HCT116 (cell line): ENCODE results near the gene KLHL24. TPM values are rescaled to one million over a fixed set of nuclear protein-coding genes. Genes with fewer than 3 reads are reported as not detected.

Experiments used
- ATAC-seq: fragments of 200-7000 bp; cut with Tn5 transposase; 2 replicates; pipeline ENCODE4 v1.9.1; 2020; ENCODE audit warnings: mild to moderate bottlenecking, moderate library complexity
- BruUV-seq: library from RNA; stranded (reverse); fragments of 400-500 nt; replicated peaks from 2 replicates; lab custom pipeline; 2021; lab: Mats Ljungman, UMichigan
- CTCF ChIA-PET: fragments of 300-600 bp; sonication (Branson Sonifier 250); formaldehyde crosslinking; loops from one replicate; lab custom pipeline; 2021; ENCODE audit warnings: antibody characterized with exemption; lab: Charles Lee
- POLR2A ChIA-PET: fragments of 300-600, 350-600 bp; sonication (Branson Sonifier 250); formaldehyde crosslinking; loops from one replicate; lab custom pipeline; 2021; ENCODE audit warnings: antibody characterized with exemption; lab: Charles Lee
- RAD21 ChIA-PET, 2 experiments: fragments of 300-600 bp; sonication (Branson Sonifier 250); formaldehyde crosslinking; loops; one replicate each; lab custom pipeline; 2023; ENCODE audit warnings: low total read pairs in 2 of 2; ENCODE audit not compliant: uncharacterized antibody in 2 of 2, unreplicated experiment in 2 of 2, low non-redundant PET in 1 of 2; lab: Charles Lee
- DNase-seq: peaks from one replicate; pipeline ENCODE4 v3.0.0-alpha.2; 2010; ENCODE audit warnings: low read depth, low spot score
- H2AFZ ChIP-seq: fragments of 200-600 bp; shearing (Covaris generic), sonication (generic); 2 replicates; pipeline ENCODE4 v1.6.1; 2017; ENCODE audit warnings: low read depth, mixed run types, mixed read lengths, antibody characterized with exemption, low read length; ENCODE audit not compliant: poor library complexity, severe bottlenecking
- H3K27ac ChIP-seq: 2 replicates; pipeline ENCODE4 v1.5.1; 2012; ENCODE audit warnings: low read depth, low read length
- H3K27me3 ChIP-seq: fragments of 200-600 bp; sonication (generic); 2 replicates; pipeline ENCODE4 v1.6.1; 2016; ENCODE audit warnings: mixed run types, low read length, mixed read lengths; ENCODE audit not compliant: insufficient read depth
- H3K36me3 ChIP-seq, 2 experiments: fragments of 200-500 bp in 1 of 2; fragments of 200-600 bp in 1 of 2; sonication (Bioruptor generic) in 1 of 2; sonication (generic) in 1 of 2; 2 replicates each; pipeline versions ENCODE4 v1.5.1 to v1.6.1; 2014 to 2016; ENCODE audit warnings: low read length in 2 of 2, inconsistent platforms in 1 of 2, mixed read lengths in 1 of 2, mixed run types in 1 of 2; ENCODE audit not compliant: insufficient read depth in 2 of 2, control insufficient read depth in 1 of 2
- H3K4me1 ChIP-seq, 2 experiments: fragments of 200-600 bp in 1 of 2; sonication (generic) in 1 of 2; 2 replicates each; pipeline versions ENCODE4 v1.5.1 to v1.6.1; 2012 to 2017; ENCODE audit warnings: low read length in 2 of 2, inconsistent platforms in 1 of 2, mild to moderate bottlenecking in 1 of 2, mixed read lengths in 1 of 2, mixed run types in 1 of 2, moderate library complexity in 1 of 2; ENCODE audit not compliant: insufficient read depth in 2 of 2, control insufficient read depth in 1 of 2
- H3K4me2 ChIP-seq: fragments of 200-600 bp; sonication (generic); 2 replicates; pipeline ENCODE4 v1.6.1; 2017; ENCODE audit warnings: mixed run types, low read length, mixed read lengths
- H3K4me3 ChIP-seq, 2 experiments: fragments of 200-600 bp in 1 of 2; sonication (generic) in 1 of 2; replicated peaks in 1 of 2; 2 replicates each; pipeline ENCODE4 v1.5.1; 2011 to 2016; ENCODE audit warnings: low read length in 2 of 2, control low read depth in 1 of 2, low read depth in 1 of 2, mild to moderate bottlenecking in 1 of 2, mixed read lengths in 1 of 2, mixed run types in 1 of 2
- H3K79me2 ChIP-seq: fragments of 200-600 bp; sonication (generic); 2 replicates; pipeline ENCODE4 v1.6.1; 2017; ENCODE audit warnings: mild to moderate bottlenecking, mixed run types, low read length, moderate library complexity, mixed read lengths; ENCODE audit not compliant: insufficient read depth
- H3K9ac ChIP-seq: fragments of 200-600 bp; sonication (generic); 2 replicates; pipeline ENCODE4 v1.6.1; 2016; ENCODE audit warnings: low read length, mixed read lengths
- H3K9me2 ChIP-seq: fragments of 200-600 bp; sonication (generic), shearing (Covaris generic); 2 replicates; pipeline ENCODE4 v1.6.1; 2017; ENCODE audit warnings: mixed run types, mild to moderate bottlenecking, moderate library complexity; ENCODE audit not compliant: insufficient read depth
- H3K9me3 ChIP-seq, 2 experiments: fragments of 200-500 bp in 1 of 2; fragments of 200-600 bp in 1 of 2; sonication (Bioruptor generic) in 1 of 2; sonication (generic) in 1 of 2; 2 replicates each; pipeline ENCODE4 v1.6.1; 2014 to 2017; ENCODE audit warnings: low read length in 2 of 2, mixed read lengths in 2 of 2, inconsistent platforms in 1 of 2, low read depth in 1 of 2, mild to moderate bottlenecking in 1 of 2, mixed run types in 1 of 2, moderate library complexity in 1 of 2; ENCODE audit not compliant: control insufficient read depth in 1 of 2, insufficient read depth in 1 of 2
- H4K20me1 ChIP-seq: fragments of 200-600 bp; sonication (generic), shearing (Covaris generic); 2 replicates; pipeline ENCODE4 v1.6.1; 2017; ENCODE audit warnings: mixed run types, mild to moderate bottlenecking, moderate library complexity; ENCODE audit not compliant: insufficient read depth
- CEBPB ChIP-seq: IDR thresholded peaks from 2 replicates; pipeline ENCODE4 v1.6.1; 2012; ENCODE audit warnings: low read depth
- FOSL1 ChIP-seq: IDR thresholded peaks from 2 replicates; pipeline ENCODE4 v1.6.1; 2012; ENCODE audit warnings: low read depth
- JUND ChIP-seq: IDR thresholded peaks from 2 replicates; pipeline ENCODE4 v1.6.1; 2012
- POLR2A ChIP-seq: IDR thresholded peaks from 2 replicates; pipeline ENCODE4 v1.7.0; 2011; ENCODE audit warnings: borderline replicate concordance; ENCODE audit not compliant: insufficient read depth, insufficient read length; ENCODE audit errors: extremely low read depth
- SRF ChIP-seq: IDR thresholded peaks from 2 replicates; pipeline ENCODE4 v1.6.1; 2012; ENCODE audit warnings: low read depth
- TCF7L2 ChIP-seq: IDR thresholded peaks from 2 replicates; pipeline ENCODE4 v1.7.0; 2011; ENCODE audit warnings: borderline replicate concordance, inconsistent platforms; ENCODE audit not compliant: insufficient read depth, insufficient read length; ENCODE audit errors: extremely low read depth
- YY1 ChIP-seq: IDR thresholded peaks from 2 replicates; pipeline ENCODE4 v1.6.1; 2011; ENCODE audit warnings: low read length, low read depth, moderate library complexity, mild to moderate bottlenecking; ENCODE audit not compliant: insufficient replicate concordance; ENCODE audit errors: extremely low read depth
- ZFX ChIP-seq: fragments of 450-650 bp; IDR thresholded peaks from 2 replicates; pipeline ENCODE4 v1.6.1; 2017
- ZNF274 ChIP-seq: fragments of 200-500 bp; sonication (Bioruptor generic); IDR thresholded peaks from 2 replicates; pipeline ENCODE4 v1.6.1; 2014; ENCODE audit warnings: mild to moderate bottlenecking, low read depth, low read length, inconsistent platforms
- intact Hi-C: fragments of 100-400 bp; cut with micrococcal nuclease; formaldehyde crosslinking; loops from 2 replicates; pipeline ENCODE4 v1.10.0; 2022
- total RNA-seq: library from RNA; stranded (reverse); gene quantifications from one replicate; pipeline ENCODE4 v1.2.1, GENCODE V29; 2021; ENCODE audit not compliant: unreplicated experiment
- TF ChIP-seq, protein P1 (sequence below): IDR thresholded peaks from 2 replicates; pipeline ENCODE4 v1.6.1; 2011; ENCODE audit warnings: mild to moderate bottlenecking, low read length, moderate library complexity; ENCODE audit not compliant: insufficient replicate concordance; ENCODE audit errors: extremely low read depth
- TF ChIP-seq, protein P2 (sequence below): IDR thresholded peaks from 2 replicates; pipeline ENCODE4 v1.6.1; 2012
- TF ChIP-seq, protein P3 (sequence below), 3 experiments: fragments of 200-600 bp in 1 of 3; sonication (generic) in 1 of 3; IDR thresholded peaks in 2 of 3; conservative IDR thresholded peaks in 1 of 3; 2 replicates each; pipeline ENCODE4 v1.5.1; 2012 to 2017; ENCODE audit warnings: low read depth in 2 of 3, low read length in 2 of 3, antibody characterized with exemption in 1 of 3, borderline replicate concordance in 1 of 3, control low read depth in 1 of 3, mild to moderate bottlenecking in 1 of 3, mixed read lengths in 1 of 3, mixed run types in 1 of 3, moderate library complexity in 1 of 3; ENCODE audit not compliant: insufficient read depth in 1 of 3

The KLHL24 gene
- total RNA-seq, 1 experiment from 2014 or later = 21.0 TPM

- Histone ChIP-seq H3K9me2 (no peaks in the 10 kb centered on the region), H3K4me2 (no peak overlapping the region), H3K9me3 (no peaks in the 10 kb centered on the region), H3K27ac (no peak overlapping the region), H3K36me3 (peaks cover 19 to 24% of the 10 kb centered on the region in 2 experiments), H3K27me3 (no peaks in the 10 kb centered on the region), H4K20me1 (0 out of 2 replicates have a peak, but pooled peaks cover 4% of the 10 kb centered on the region), H3K4me1 (no peaks in the 10 kb centered on the region), H3K9ac (no peak overlapping the region), H3K4me3 (no peak overlapping the region), H3K79me2 (peaks cover 79% of the 10 kb centered on the region), H2AFZ (no peak overlapping the region)
- no TSS peak for BruUV-seq
- no peak for DNase-seq
- intact Hi-C loops = no loop called here
- POLR2A ChIA-PET = no interaction called here
- no peak for TF ChIP-seq FOSL1
- TF ChIP-seq YY1 = no peak
- TF ChIP-seq, protein P1, sequence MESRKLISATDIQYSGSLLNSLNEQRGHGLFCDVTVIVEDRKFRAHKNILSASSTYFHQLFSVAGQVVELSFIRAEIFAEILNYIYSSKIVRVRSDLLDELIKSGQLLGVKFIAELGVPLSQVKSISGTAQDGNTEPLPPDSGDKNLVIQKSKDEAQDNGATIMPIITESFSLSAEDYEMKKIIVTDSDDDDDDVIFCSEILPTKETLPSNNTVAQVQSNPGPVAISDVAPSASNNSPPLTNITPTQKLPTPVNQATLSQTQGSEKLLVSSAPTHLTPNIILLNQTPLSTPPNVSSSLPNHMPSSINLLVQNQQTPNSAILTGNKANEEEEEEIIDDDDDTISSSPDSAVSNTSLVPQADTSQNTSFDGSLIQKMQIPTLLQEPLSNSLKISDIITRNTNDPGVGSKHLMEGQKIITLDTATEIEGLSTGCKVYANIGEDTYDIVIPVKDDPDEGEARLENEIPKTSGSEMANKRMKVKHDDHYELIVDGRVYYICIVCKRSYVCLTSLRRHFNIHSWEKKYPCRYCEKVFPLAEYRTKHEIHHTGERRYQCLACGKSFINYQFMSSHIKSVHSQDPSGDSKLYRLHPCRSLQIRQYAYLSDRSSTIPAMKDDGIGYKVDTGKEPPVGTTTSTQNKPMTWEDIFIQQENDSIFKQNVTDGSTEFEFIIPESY = no peak
- no peak for TF ChIP-seq POLR2A
- TF ChIP-seq, protein P2, sequence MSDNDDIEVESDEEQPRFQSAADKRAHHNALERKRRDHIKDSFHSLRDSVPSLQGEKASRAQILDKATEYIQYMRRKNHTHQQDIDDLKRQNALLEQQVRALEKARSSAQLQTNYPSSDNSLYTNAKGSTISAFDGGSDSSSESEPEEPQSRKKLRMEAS = no peak
- TF ChIP-seq, all 23 proteins: peak for 0
- ChIA-PET CTCF (no interaction called here), RAD21 (no interaction called here)
- no peak for ATAC-seq
Observed at GRCh38 chr3:183714622-183715021, 79.2 kb downstream of the KLHL24 start.

DNA sequence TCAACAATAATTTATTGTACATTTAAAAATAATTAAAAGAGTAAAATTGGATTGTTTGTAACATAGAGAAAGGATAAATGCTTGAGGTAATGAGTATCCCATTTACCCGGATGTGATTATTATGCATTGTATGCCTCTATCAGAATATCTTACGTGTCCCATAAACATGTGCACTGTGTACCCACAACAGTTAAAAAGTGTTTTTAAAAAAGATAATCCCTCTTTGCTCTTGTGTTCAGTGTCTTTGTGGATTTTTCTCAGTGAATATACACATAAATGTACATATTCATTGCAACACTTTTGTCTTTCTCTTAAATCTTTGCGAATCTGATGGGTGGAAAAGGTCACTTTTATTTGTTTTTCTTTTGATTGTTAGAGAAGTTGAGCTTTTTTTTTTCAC lies 82.6 kb downstream of the KLHL24 start:
- Histone ChIP-seq H3K9me3 (no peaks in the 10 kb centered on the region), H3K9me2 (no peaks in the 10 kb centered on the region), H3K4me3 (no peak overlapping the region), H3K9ac (no peak overlapping the region), H3K27me3 (no peaks in the 10 kb centered on the region)
- RAD21 ChIA-PET = no interaction called here
- BruUV-seq = no TSS peak
- no peak for TF ChIP-seq TCF7L2
- TF ChIP-seq ZFX = no peak
- TF ChIP-seq, protein P1 = no peak
- TF ChIP-seq SRF = no peak
- no peak for TF ChIP-seq ZNF274
- TF ChIP-seq JUND = no peak
- TF ChIP-seq, protein P3, sequence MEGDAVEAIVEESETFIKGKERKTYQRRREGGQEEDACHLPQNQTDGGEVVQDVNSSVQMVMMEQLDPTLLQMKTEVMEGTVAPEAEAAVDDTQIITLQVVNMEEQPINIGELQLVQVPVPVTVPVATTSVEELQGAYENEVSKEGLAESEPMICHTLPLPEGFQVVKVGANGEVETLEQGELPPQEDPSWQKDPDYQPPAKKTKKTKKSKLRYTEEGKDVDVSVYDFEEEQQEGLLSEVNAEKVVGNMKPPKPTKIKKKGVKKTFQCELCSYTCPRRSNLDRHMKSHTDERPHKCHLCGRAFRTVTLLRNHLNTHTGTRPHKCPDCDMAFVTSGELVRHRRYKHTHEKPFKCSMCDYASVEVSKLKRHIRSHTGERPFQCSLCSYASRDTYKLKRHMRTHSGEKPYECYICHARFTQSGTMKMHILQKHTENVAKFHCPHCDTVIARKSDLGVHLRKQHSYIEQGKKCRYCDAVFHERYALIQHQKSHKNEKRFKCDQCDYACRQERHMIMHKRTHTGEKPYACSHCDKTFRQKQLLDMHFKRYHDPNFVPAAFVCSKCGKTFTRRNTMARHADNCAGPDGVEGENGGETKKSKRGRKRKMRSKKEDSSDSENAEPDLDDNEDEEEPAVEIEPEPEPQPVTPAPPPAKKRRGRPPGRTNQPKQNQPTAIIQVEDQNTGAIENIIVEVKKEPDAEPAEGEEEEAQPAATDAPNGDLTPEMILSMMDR (IDR thresholded peaks at IDR 0.05 in 2 of 3, conservative IDR thresholded peaks at IDR 0.05 in 1 of 3; ENCODE audit: borderline replicate concordance in 1 of 3, insufficient read depth in 1 of 3, low read depth in 2 of 3, low read length in 2 of 3) = no peak
- no peak for TF ChIP-seq YY1
- TF ChIP-seq CEBPB = no peak
- TF ChIP-seq, all 23 proteins: peak for 0
- POLR2A ChIA-PET = no interaction called here
- Histone ChIP-seq H3K27ac (no peak overlapping the region), H2AFZ (no peak overlapping the region), H3K79me2 (peaks cover 57% of the 10 kb centered on the region), H3K4me2 (no peak overlapping the region), H3K4me1 (no peaks in the 10 kb centered on the region), H4K20me1 (0 out of 2 replicates have a peak, but pooled peaks cover 8% of the 10 kb centered on the region), H3K36me3 (peaks cover 28 to 39% of the 10 kb centered on the region in 2 experiments)
- ATAC-seq (no peak), DNase-seq (no peak)
- intact Hi-C loops = no loop called here
- CTCF ChIA-PET = no interaction called here
